Activated T-cell treated with anti-CD3 and anti-CD28 coated beads, Interleukin-2, amount 50 U/mL, for 24 hours (primary cell): Measurements from ENCODE around the gene RSAD2.

Source experiments
- DNase-seq: peaks from one replicate; pipeline ENCODE4 v3.0.0-alpha.2; 2020
- H3K27ac Mint-ChIP-seq: 2 replicates; pipeline ENCODE4 v1.8.0; 2020; ENCODE audit warnings: mild to moderate bottlenecking, mixed read lengths
- H3K27me3 Mint-ChIP-seq: 2 replicates; pipeline ENCODE4 v1.8.0; 2020; ENCODE audit warnings: mixed read lengths
- H3K36me3 Mint-ChIP-seq: 2 replicates; pipeline ENCODE4 v1.8.0; 2020; ENCODE audit warnings: low read depth, mixed read lengths
- H3K4me1 Mint-ChIP-seq: 2 replicates; pipeline ENCODE4 v1.8.0; 2020; ENCODE audit warnings: low read depth, mixed read lengths
- H3K4me3 Mint-ChIP-seq: 2 replicates; pipeline ENCODE4 v1.8.0; 2020; ENCODE audit warnings: mild to moderate bottlenecking, moderate library complexity, mixed read lengths
- H3K9me3 Mint-ChIP-seq: 2 replicates; pipeline ENCODE4 v1.8.0; 2020; ENCODE audit warnings: mixed read lengths

Gene RSAD2

GRCh38 chr2:6945821-6946220 lies 68.2 kb downstream of the RSAD2 start:
- Mint-ChIP-seq H3K4me3 (no peak overlapping the region), H3K9me3 (no peaks in the 10 kb centered on the region), H3K27me3 (no peaks in the 10 kb centered on the region), H3K36me3 (peaks cover 70% of the 10 kb centered on the region), H3K27ac (peak overlapping the region; percentile 70), H3K4me1 (peaks cover 65% of the 10 kb centered on the region)
- DNase-seq = no peak

DNA sequence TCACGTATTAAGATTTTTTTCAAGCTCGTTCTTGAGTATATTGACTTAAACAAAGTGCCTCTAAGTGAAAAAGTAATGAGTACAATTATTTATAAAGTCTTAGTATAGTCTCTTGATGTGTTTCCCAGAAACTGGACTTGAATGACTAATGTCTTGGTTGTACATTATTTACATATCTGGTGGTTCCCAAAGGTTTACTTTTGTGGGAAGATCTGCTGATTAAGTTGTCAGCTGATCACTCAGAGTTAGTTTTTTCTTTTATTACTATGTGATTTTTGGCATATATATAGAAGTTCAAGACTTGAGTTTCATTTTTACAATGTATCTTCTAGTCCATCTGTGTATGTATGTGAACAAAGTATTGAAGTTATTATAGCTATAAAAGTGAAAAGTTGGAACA lies 69.1 kb downstream of the RSAD2 start:
- Mint-ChIP-seq H3K4me3 (no peak overlapping the region), H3K4me1 (peaks cover 69% of the 10 kb centered on the region), H3K9me3 (no peaks in the 10 kb centered on the region), H3K36me3 (peaks cover 61% of the 10 kb centered on the region), H3K27ac (no peak overlapping the region), H3K27me3 (no peaks in the 10 kb centered on the region)
- no peak for DNase-seq
